ENCODE measurements around the gene ZNF280D. TPM values are rescaled to one million over a fixed set of nuclear protein-coding genes. Genes with fewer than 3 reads are reported as not detected.

The ZNF280D gene
- total and polyA plus RNA-seq, 2 of the 8 experiments (the other 6 are each of a cell fraction or from before 2014, with no cell fraction given), result 7.4 to 27.5 TPM

DNA sequence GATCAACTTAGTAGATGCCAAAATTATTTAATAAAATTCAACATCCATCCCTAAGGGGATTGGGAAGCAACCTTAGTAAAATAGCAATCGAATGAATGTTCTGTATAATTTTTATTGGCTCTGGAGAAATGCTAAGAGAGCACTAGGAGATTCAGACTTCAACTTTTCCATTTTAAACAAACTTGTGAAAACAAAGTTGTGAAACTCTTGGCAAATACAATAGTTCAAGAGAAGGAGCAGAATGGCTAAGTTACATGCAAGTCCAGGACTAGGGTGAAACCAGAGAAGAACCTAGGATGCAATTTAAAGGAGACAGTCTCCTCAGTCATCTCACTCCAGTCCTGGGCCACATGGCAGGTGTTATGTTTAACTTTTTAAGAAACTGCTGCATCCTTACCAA lies 16.7 kb upstream of the ZNF280D start:
- Histone ChIP-seq H2AFZ (ENCODE audit: low read length) (no peak overlapping the region), H2BK5ac (ENCODE audit: low read depth, low read length) (no peak overlapping the region), H3K4me3 (ENCODE audit: extremely low read depth in 1 of 4, insufficient read depth in 2 of 4, low read depth in 3 of 4, low read length in 4 of 4) (no peak overlapping the region), H3K9me3 (ENCODE audit: insufficient read depth in 2 of 2, low read depth in 1 of 2, low read length in 1 of 2) (no peaks in the 10 kb centered on the region), H3K4ac (replicated peaks; ENCODE audit: insufficient read length, low read depth, low read length) (no peak overlapping the region), H3K18ac (ENCODE audit: extremely low read depth, low read length) (no peak overlapping the region), H4K91ac (replicated peaks; ENCODE audit: insufficient read length, low read length) (no peak overlapping the region), H3K36me3 (ENCODE audit: control insufficient read depth in 2 of 4, insufficient read depth in 4 of 4, low read length in 3 of 4) (no peaks in the 10 kb centered on the region), H2BK20ac (ENCODE audit: low read length) (no peak overlapping the region), H4K5ac (ENCODE audit: insufficient read length, low read depth, low read length) (no peak overlapping the region), H2AK5ac (ENCODE audit: low read depth, low read length) (no peak overlapping the region), H3K27me3 (replicated peaks in 1 of 4; ENCODE audit: control insufficient read depth in 3 of 4, extremely low read depth in 1 of 4, insufficient read depth in 3 of 4, low read length in 3 of 4) (no peaks in the 10 kb centered on the region), H3K9ac (replicated peaks in 1 of 4; ENCODE audit: extremely low read depth in 1 of 4, low read depth in 3 of 4, low read length in 3 of 4) (no peak overlapping the region), H3K79me1 (ENCODE audit: low read depth, low read length) (no peaks in the 10 kb centered on the region), H3K56ac (replicated peaks; ENCODE audit: insufficient read length, low read depth, low read length) (no peak overlapping the region), H3K23me2 (ENCODE audit: low read depth, low read length) (no peaks in the 10 kb centered on the region), H3K4me2 (ENCODE audit: insufficient read depth in 1 of 2, low read depth in 2 of 2, low read length in 2 of 2) (no peak overlapping the region), H4K8ac (ENCODE audit: extremely low read depth, insufficient read depth, low read length) (no peak overlapping the region), H2BK15ac (ENCODE audit: low read length) (no peak overlapping the region), H3K79me2 (ENCODE audit: control insufficient read depth in 1 of 2, insufficient read depth in 2 of 2, low read length in 2 of 2) (no peaks in the 10 kb centered on the region), H3K14ac (ENCODE audit: insufficient read length) (no peak overlapping the region), H3K23ac (ENCODE audit: insufficient read length) (no peak overlapping the region), H2BK12ac (ENCODE audit: low read depth, low read length) (no peak overlapping the region), H3K27ac (ENCODE audit: low read depth, low read length) (no peak overlapping the region), H2BK120ac (replicated peaks; ENCODE audit: low read depth, low read length) (no peak overlapping the region), H4K20me1 (replicated peaks in 1 of 2; ENCODE audit: control insufficient read depth in 1 of 2, insufficient read depth in 2 of 2, low read length in 2 of 2) (no peaks in the 10 kb centered on the region), H3K4me1 (replicated peaks in 1 of 4; ENCODE audit: control insufficient read depth in 3 of 4, insufficient read depth in 4 of 4, low read length in 3 of 4) (no peaks in the 10 kb centered on the region)
- POLR2A ChIA-PET (ENCODE audit: partially characterized antibody), result no interaction called here
- no peak for DNase-seq (ENCODE audit: low read depth in 1 of 2, low spot score in 2 of 2)
- FAIRE-seq, result no peak
- no peak for TF ChIP-seq JUN (IDR thresholded peaks at IDR 0.05; ENCODE audit: low read depth, low read length)
- TF ChIP-seq YY1 (IDR thresholded peaks at IDR 0.05; ENCODE audit: low read depth, low read length), result no peak
- no peak for TF ChIP-seq SIRT6 (IDR thresholded peaks at IDR 0.05; ENCODE audit: low read length)
- no peak for TF ChIP-seq SP4 (IDR thresholded peaks at IDR 0.05; ENCODE audit: low read length)
- no peak for TF ChIP-seq SIX5 (IDR thresholded peaks at IDR 0.05; ENCODE audit: low read depth, low read length)
- no peak for TF ChIP-seq SP1 (IDR thresholded peaks at IDR 0.05; ENCODE audit: low read depth, low read length)
- CTCF ChIA-PET (ENCODE audit: partially characterized antibody), result interaction anchor here (1.4 kb wide), 1 partner anchor 8 kb away, joined by 3 read pairs; no protein-coding TSS in a partner anchor
- 86% methylated on average over 1 of the region's 1 CpG; no CpG with 5 or more reads in 1 of the 2 experiments for WGBS, 2 experiments (ENCODE audit: extremely low coverage in 1 of 2, insufficient coverage in 1 of 2, insufficient read length in 1 of 2, insufficient replicate concordance in 2 of 2, low coverage in 1 of 2, low lambda C conversion rate in 2 of 2, missing lambda C conversion rate in 1 of 2)

Measured in H1 (cell line).